ENCODE measurements around the gene COMMD2.
A peak's percentile ranks its signal among the peaks of the same experiment; 100 is the strongest.

COMMD2 gene

DNA sequence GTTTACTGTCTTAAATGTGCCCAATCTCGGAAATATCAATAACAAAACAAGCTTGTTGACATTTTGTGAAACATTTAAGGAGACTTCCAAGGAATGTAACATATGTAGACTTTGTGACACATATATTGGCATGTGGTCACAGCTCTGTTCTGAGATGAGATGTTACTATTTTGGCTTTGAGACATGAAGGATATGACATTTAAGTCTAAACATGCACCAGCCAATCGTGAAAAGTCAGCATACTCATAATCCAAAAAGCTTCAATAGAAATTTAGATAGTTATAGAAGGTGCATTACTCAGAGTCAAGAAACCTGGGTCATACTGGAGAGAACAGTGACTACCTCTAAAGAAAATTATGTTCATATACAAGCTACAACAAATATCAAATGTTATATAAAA lies 13.4 kb downstream of the COMMD2 start:
- Histone ChIP-seq H3K4me1 (ENCODE audit: low read length) (peaks cover 7% of the 10 kb centered on the region), H3K9me3 (replicated peaks; ENCODE audit: insufficient read depth, low read length) (no peaks in the 10 kb centered on the region), H3F3A (ENCODE audit: insufficient read depth, low read length) (no peaks in the 10 kb centered on the region), H3K36me3 (replicated peaks; ENCODE audit: insufficient read depth, low read length) (no peaks in the 10 kb centered on the region), H3K27ac (ENCODE audit: low read length) (no peak overlapping the region), H4K20me1 (ENCODE audit: insufficient read depth, low read length) (no peaks in the 10 kb centered on the region), H3K4me3 (ENCODE audit: low read length) (no peak overlapping the region), H3K27me3 (replicated peaks; ENCODE audit: insufficient read depth, low read length) (no peaks in the 10 kb centered on the region), H3K79me2 (ENCODE audit: low read length) (no peaks in the 10 kb centered on the region), H3K9ac (ENCODE audit: low read length) (no peak overlapping the region), H2AFZ (ENCODE audit: low read length) (no peak overlapping the region), H3K4me2 (ENCODE audit: low read depth, low read length) (no peak overlapping the region), H3K9me2 (replicated peaks; ENCODE audit: insufficient read depth, low read length) (no peaks in the 10 kb centered on the region)
- TF ChIP-seq, protein P1, sequence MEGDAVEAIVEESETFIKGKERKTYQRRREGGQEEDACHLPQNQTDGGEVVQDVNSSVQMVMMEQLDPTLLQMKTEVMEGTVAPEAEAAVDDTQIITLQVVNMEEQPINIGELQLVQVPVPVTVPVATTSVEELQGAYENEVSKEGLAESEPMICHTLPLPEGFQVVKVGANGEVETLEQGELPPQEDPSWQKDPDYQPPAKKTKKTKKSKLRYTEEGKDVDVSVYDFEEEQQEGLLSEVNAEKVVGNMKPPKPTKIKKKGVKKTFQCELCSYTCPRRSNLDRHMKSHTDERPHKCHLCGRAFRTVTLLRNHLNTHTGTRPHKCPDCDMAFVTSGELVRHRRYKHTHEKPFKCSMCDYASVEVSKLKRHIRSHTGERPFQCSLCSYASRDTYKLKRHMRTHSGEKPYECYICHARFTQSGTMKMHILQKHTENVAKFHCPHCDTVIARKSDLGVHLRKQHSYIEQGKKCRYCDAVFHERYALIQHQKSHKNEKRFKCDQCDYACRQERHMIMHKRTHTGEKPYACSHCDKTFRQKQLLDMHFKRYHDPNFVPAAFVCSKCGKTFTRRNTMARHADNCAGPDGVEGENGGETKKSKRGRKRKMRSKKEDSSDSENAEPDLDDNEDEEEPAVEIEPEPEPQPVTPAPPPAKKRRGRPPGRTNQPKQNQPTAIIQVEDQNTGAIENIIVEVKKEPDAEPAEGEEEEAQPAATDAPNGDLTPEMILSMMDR (IDR thresholded peaks at IDR 0.05; ENCODE audit: low read length) = no peak
- TF ChIP-seq EZH2phosphoT487 (IDR thresholded peaks at IDR 0.05; ENCODE audit: low read length) (no peak), EZH2 (optimal IDR thresholded peaks at IDR 0.05; ENCODE audit: low read depth, low read length) (no peak)
- DNase-seq = no peak

DNA sequence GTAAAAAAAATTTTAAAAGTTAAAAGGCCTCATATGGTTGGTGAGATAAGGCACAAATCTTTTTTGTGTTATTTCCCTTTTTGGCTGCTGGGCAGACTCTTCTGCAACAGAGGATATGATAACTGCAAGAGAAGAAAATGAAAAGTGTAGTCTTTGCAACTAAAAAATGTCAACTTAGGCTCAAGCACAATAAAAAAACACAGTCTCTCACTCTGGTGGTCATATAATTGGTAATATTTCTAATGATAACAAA lies 15.4 kb downstream of the COMMD2 start:
- H3K9me3 ChIP-seq (replicated peaks; ENCODE audit: insufficient read depth, low read length) = no peaks in the 10 kb centered on the region
- no peak for DNase-seq

DNA sequence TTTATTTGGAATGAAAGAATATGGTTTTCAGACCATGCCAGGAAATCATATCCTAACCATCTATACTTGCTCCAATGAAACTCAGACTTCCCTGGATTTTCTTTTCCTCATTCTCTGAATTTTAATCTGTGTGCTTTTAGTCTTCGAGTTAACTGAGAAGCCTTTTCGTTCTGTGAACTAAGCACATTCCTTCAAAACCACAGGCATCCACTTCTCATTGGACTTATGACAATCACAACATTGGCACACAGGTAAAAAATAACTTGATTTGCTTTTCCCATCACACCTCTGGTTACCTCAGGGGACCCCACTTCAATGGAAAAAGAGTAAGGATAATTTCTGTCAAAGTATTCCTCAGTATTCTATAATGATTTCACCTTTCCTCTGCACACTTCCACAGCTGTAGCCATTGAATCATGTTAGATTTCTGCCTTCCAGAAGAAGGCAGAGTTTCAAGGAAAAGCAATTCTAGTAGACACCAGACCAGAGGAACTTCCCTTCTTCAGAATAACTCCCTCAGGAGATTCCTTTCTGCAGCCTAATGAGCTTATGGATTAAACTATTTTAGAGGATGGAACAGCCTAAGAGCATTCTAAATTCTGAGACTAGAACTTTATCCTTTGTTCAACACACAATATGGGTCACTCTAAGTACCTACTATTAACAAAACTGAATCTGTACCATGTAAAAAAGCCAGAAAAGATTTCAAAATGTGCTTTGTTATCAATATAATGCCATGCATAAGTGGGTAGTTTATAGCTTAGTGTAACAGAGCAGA lies 15.9 kb downstream of the COMMD2 start:
- no peaks in the 10 kb centered on the region for H3K9me3 ChIP-seq (replicated peaks; ENCODE audit: insufficient read depth, low read length)

More for the DNA sequence above, 15.4 kb downstream of the COMMD2 start:
- H3K27ac ChIP-seq (ENCODE audit: low read length) = no peak overlapping the region
- no peaks in the 10 kb centered on the region for H3K79me2 ChIP-seq (ENCODE audit: low read length)
- no peaks in the 10 kb centered on the region for H4K20me1 ChIP-seq (ENCODE audit: insufficient read depth, low read length)
- no peak overlapping the region for H3K9ac ChIP-seq (ENCODE audit: low read length)
- no peaks in the 10 kb centered on the region for H3K36me3 ChIP-seq (replicated peaks; ENCODE audit: insufficient read depth, low read length)
- H3K27me3 ChIP-seq (replicated peaks; ENCODE audit: insufficient read depth, low read length) = no peaks in the 10 kb centered on the region
- H3F3A ChIP-seq (ENCODE audit: insufficient read depth, low read length) = no peaks in the 10 kb centered on the region
- H3K4me2 ChIP-seq (ENCODE audit: low read depth, low read length) = no peak overlapping the region
- TF ChIP-seq EZH2phosphoT487 (IDR thresholded peaks at IDR 0.05; ENCODE audit: low read length) = no peak
- TF ChIP-seq, protein P1 (IDR thresholded peaks at IDR 0.05; ENCODE audit: low read length) = no peak
- TF ChIP-seq EZH2 (optimal IDR thresholded peaks at IDR 0.05; ENCODE audit: low read depth, low read length) = no peak
- peaks cover 7% of the 10 kb centered on the region for H3K4me1 ChIP-seq (ENCODE audit: low read length)
- H2AFZ ChIP-seq (ENCODE audit: low read length) = no peak overlapping the region
- no peak overlapping the region for H3K4me3 ChIP-seq (ENCODE audit: low read length)
- H3K9me2 ChIP-seq (replicated peaks; ENCODE audit: insufficient read depth, low read length) = no peaks in the 10 kb centered on the region

More for the DNA sequence above, 15.9 kb downstream of the COMMD2 start:
- H3K27me3 ChIP-seq (replicated peaks; ENCODE audit: insufficient read depth, low read length) = no peaks in the 10 kb centered on the region
- DNase-seq = peak; percentile 36
- no peak overlapping the region for H3K9ac ChIP-seq (ENCODE audit: low read length)
- H3K4me3 ChIP-seq (ENCODE audit: low read length) = no peak overlapping the region
- no peaks in the 10 kb centered on the region for H3K79me2 ChIP-seq (ENCODE audit: low read length)
- no peak overlapping the region for H2AFZ ChIP-seq (ENCODE audit: low read length)
- H3K4me2 ChIP-seq (ENCODE audit: low read depth, low read length) = no peak overlapping the region
- peaks cover 7% of the 10 kb centered on the region for H3K4me1 ChIP-seq (ENCODE audit: low read length)
- no peaks in the 10 kb centered on the region for H4K20me1 ChIP-seq (ENCODE audit: insufficient read depth, low read length)
- H3K36me3 ChIP-seq (replicated peaks; ENCODE audit: insufficient read depth, low read length) = no peaks in the 10 kb centered on the region
- no peak for TF ChIP-seq EZH2phosphoT487 (IDR thresholded peaks at IDR 0.05; ENCODE audit: low read length)
- TF ChIP-seq, protein P1 (IDR thresholded peaks at IDR 0.05; ENCODE audit: low read length) = no peak
- no peak for TF ChIP-seq EZH2 (optimal IDR thresholded peaks at IDR 0.05; ENCODE audit: low read depth, low read length)
- no peak overlapping the region for H3K27ac ChIP-seq (ENCODE audit: low read length)
- no peaks in the 10 kb centered on the region for H3K9me2 ChIP-seq (replicated peaks; ENCODE audit: insufficient read depth, low read length)
- H3F3A ChIP-seq (ENCODE audit: insufficient read depth, low read length) = no peaks in the 10 kb centered on the region

All from MM.1S (cell line).